Dermis blood vessel endothelial cell (primary cell): ENCODE measurements around the gene MIER2. TPM values are rescaled to one million over a fixed set of nuclear protein-coding genes. Genes with fewer than 3 reads are reported as not detected.

Experiments
- DNase-seq: peaks from one replicate; pipeline ENCODE4 v3.0.0; 2010
- total RNA-seq: library from RNA; depleted of rRNA; stranded (reverse); fragments of >200 nt; gene quantifications from 2 replicates; pipeline ENCODE4 v1.2.3, GENCODE V29; 2014

The MIER2 gene
- total RNA-seq, 1 donor from 2014 or later, result 16.5 TPM

GRCh38 chr19:328025-328505, 16.5 kb downstream of the MIER2 start:
- DNase-seq, result no peak

- no peak for DNase-seq
Measured at GRCh38 chr19:327291-328024, 17.1 kb downstream of the MIER2 start.

GRCh38 chr19:326871-327270, 17.7 kb downstream of the MIER2 start:
- no peak for DNase-seq

GRCh38 chr19:325937-326565, 18.5 kb downstream of the MIER2 start:
- DNase-seq, result no peak

GRCh38 chr19:325173-325936, 19.2 kb downstream of the MIER2 start:
- no peak for DNase-seq

GRCh38 chr19:324716-325115, 19.9 kb downstream of the MIER2 start:
- DNase-seq, result no peak

- no peak for DNase-seq
Measured at GRCh38 chr19:322616-323015, 22.0 kb downstream of the MIER2 start.

- no peak for DNase-seq
Measured at GRCh38 chr19:318509-318774, 26.2 kb downstream of the MIER2 start.

- peak; percentile 23 for DNase-seq
Measured at GRCh38 chr19:317710-318508, 26.7 kb downstream of the MIER2 start.

- peak; percentile 33 for DNase-seq
Measured at GRCh38 chr19:315811-316210, 28.8 kb downstream of the MIER2 start.

- DNase-seq, result no peak
Measured at GRCh38 chr19:313988-314815, 30.4 kb downstream of the MIER2 start.

GRCh38 chr19:313169-313987, 31.2 kb downstream of the MIER2 start:
- DNase-seq, result peak; percentile 50

GRCh38 chr19:311813-312261, 32.8 kb downstream of the MIER2 start:
- peak; percentile 36 for DNase-seq

GRCh38 chr19:310781-311496, 33.7 kb downstream of the MIER2 start:
- DNase-seq, result peak; percentile 30

- DNase-seq, result peak; percentile 79
Measured at GRCh38 chr19:310141-310651, 34.4 kb downstream of the MIER2 start.

- DNase-seq, result no peak
Measured at GRCh38 chr19:309206-309565, 35.4 kb downstream of the MIER2 start.

- DNase-seq, result no peak
Measured at GRCh38 chr19:308471-309205, 36.0 kb downstream of the MIER2 start.

- DNase-seq, result no peak
Measured at GRCh38 chr19:307793-308420, 36.7 kb downstream of the MIER2 start.

- DNase-seq, result no peak
Measured at GRCh38 chr19:307111-307531, 37.5 kb downstream of the MIER2 start.
